ENCODE measurements around the gene MRPL17. TPM values are rescaled to one million over a fixed set of nuclear protein-coding genes. Genes with fewer than 3 reads are reported as not detected.
"Not testable (repeated sequence)": the region's sequence is repeated elsewhere in the genome, so short reads cannot be mapped to it uniquely, and the experiment has no call there.

Gene MRPL17
- total RNA-seq, 1 donor from 2014 or later: 89.9 TPM

DNA sequence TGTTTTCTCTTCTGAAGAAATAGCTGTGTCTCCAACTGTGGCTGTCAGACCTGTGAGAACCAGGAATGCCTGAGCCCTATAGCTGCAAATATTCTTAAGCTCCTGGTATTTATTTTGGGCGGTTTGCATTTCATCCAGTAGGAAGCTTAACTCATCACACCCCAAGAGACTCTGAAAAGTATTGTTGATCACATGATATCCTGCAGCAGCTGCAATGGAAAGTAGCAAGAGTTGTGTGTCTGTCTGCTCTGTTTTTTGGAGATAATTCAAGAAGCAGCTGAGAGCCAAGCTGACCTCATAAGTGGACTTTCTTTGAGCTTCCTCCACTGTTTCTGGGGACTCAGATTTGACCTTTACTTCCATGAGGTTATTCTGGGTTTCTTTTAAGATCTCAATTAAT, 36.4 kb upstream of the MRPL17 start:
- Histone ChIP-seq H3K9ac (ENCODE audit: low read length) (no peak overlapping the region), H3K4me3 (ENCODE audit: insufficient read depth, low read depth, low read length) (no peak overlapping the region), H3K27me3 (ENCODE audit: insufficient read depth, low read length) (no peaks in the 10 kb centered on the region), H3K27ac (ENCODE audit: low read depth, low read length) (no peak overlapping the region), H2AFZ (ENCODE audit: low read depth, low read length) (no peak overlapping the region), H3K36me3 (ENCODE audit: insufficient read depth, low read length) (no peaks in the 10 kb centered on the region), H3K4me2 (ENCODE audit: low read length) (no peak overlapping the region), H4K20me1 (ENCODE audit: insufficient read depth, low read length) (no peaks in the 10 kb centered on the region), H3K9me3 (ENCODE audit: insufficient read depth, low read depth, low read length) (no peaks in the 10 kb centered on the region), H3K4me1 (ENCODE audit: insufficient read depth, low read length) (no peaks in the 10 kb centered on the region), H3K79me2 (ENCODE audit: insufficient read depth, low read length) (no peaks in the 10 kb centered on the region)
- Mint-ChIP-seq H3K27me3 (ENCODE audit: low read depth, unreplicated experiment) (peaks cover 33% of the 10 kb centered on the region), H3K4me3 (ENCODE audit: unreplicated experiment) (no peak overlapping the region), H3K9me3 (ENCODE audit: unreplicated experiment) (peaks cover 5% of the 10 kb centered on the region), H3K27ac (ENCODE audit: unreplicated experiment) (no peak overlapping the region), H3K4me1 (ENCODE audit: low read depth, unreplicated experiment) (no peaks in the 10 kb centered on the region), H3K36me3 (ENCODE audit: low read depth, unreplicated experiment) (peaks cover 2% of the 10 kb centered on the region)
- no peak for FAIRE-seq
- DNase-seq (ENCODE audit: low read depth): no peak
- no peak for TF ChIP-seq CTCF (IDR thresholded peaks at IDR 0.05; ENCODE audit: insufficient read depth, low read depth, low read length)
- TF ChIP-seq EZH2 (IDR thresholded peaks at IDR 0.05; ENCODE audit: insufficient read depth, low read length): no peak

DNA sequence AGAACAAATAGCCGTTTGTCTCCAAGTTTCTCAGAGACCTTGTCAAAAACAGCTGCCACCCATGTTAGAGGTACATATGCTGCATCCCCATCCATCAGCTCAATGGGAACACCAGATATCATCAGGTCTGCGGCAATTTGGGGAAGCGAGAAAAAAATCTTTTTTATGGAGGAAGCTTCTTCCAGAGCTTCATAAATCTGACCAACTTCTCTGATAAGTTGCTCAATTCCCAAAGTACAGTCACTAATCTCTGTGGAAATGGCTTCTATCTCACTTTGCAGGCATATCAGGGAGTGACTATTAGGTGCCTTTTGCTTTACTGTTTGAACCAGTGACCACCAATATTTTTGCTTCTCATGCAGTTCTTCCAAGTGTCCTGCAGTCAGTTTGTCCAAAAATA, 34.3 kb upstream of the MRPL17 start:
- Histone ChIP-seq H2AFZ (ENCODE audit: low read depth, low read length) (no peak overlapping the region), H3K27ac (ENCODE audit: low read depth, low read length) (no peak overlapping the region), H4K20me1 (ENCODE audit: insufficient read depth, low read length) (no peaks in the 10 kb centered on the region), H3K9me3 (ENCODE audit: insufficient read depth, low read depth, low read length) (no peaks in the 10 kb centered on the region), H3K36me3 (ENCODE audit: insufficient read depth, low read length) (no peaks in the 10 kb centered on the region), H3K4me3 (ENCODE audit: insufficient read depth, low read depth, low read length) (no peak overlapping the region), H3K9ac (ENCODE audit: low read length) (no peak overlapping the region), H3K27me3 (ENCODE audit: insufficient read depth, low read length) (no peaks in the 10 kb centered on the region), H3K4me1 (ENCODE audit: insufficient read depth, low read length) (no peaks in the 10 kb centered on the region), H3K4me2 (ENCODE audit: low read length) (no peak overlapping the region), H3K79me2 (ENCODE audit: insufficient read depth, low read length) (no peaks in the 10 kb centered on the region)
- H3K4me3 Mint-ChIP-seq (ENCODE audit: unreplicated experiment): no peak overlapping the region
- H3K27me3 Mint-ChIP-seq (ENCODE audit: low read depth, unreplicated experiment): peaks cover 33% of the 10 kb centered on the region
- no peak for DNase-seq (ENCODE audit: low read depth)
- H3K9me3 Mint-ChIP-seq (ENCODE audit: unreplicated experiment): peaks cover 5% of the 10 kb centered on the region
- H3K4me1 Mint-ChIP-seq (ENCODE audit: low read depth, unreplicated experiment): no peaks in the 10 kb centered on the region
- H3K27ac Mint-ChIP-seq (ENCODE audit: unreplicated experiment): no peak overlapping the region
- H3K36me3 Mint-ChIP-seq (ENCODE audit: low read depth, unreplicated experiment): peaks cover 2% of the 10 kb centered on the region
- FAIRE-seq: no peak
- TF ChIP-seq EZH2 (IDR thresholded peaks at IDR 0.05; ENCODE audit: insufficient read depth, low read length): no peak
- no peak for TF ChIP-seq CTCF (IDR thresholded peaks at IDR 0.05; ENCODE audit: insufficient read depth, low read depth, low read length)

- H3K9me3 Mint-ChIP-seq (ENCODE audit: unreplicated experiment); H3K9me3 ChIP-seq (ENCODE audit: insufficient read depth, low read depth, low read length); H3K79me2 ChIP-seq (ENCODE audit: insufficient read depth, low read length); H3K36me3 Mint-ChIP-seq (ENCODE audit: low read depth, unreplicated experiment); H3K4me3 Mint-ChIP-seq (ENCODE audit: unreplicated experiment); H3K4me2 ChIP-seq (ENCODE audit: low read length); FAIRE-seq; H4K20me1 ChIP-seq (ENCODE audit: insufficient read depth, low read length); DNase-seq (ENCODE audit: low read depth); H3K4me1 Mint-ChIP-seq (ENCODE audit: low read depth, unreplicated experiment); H3K9ac ChIP-seq (ENCODE audit: low read length); H3K36me3 ChIP-seq (ENCODE audit: insufficient read depth, low read length); H3K27ac Mint-ChIP-seq (ENCODE audit: unreplicated experiment); H2AFZ ChIP-seq (ENCODE audit: low read depth, low read length); H3K27me3 ChIP-seq (ENCODE audit: insufficient read depth, low read length); H3K4me3 ChIP-seq (ENCODE audit: insufficient read depth, low read depth, low read length); H3K27ac ChIP-seq (ENCODE audit: low read depth, low read length); H3K4me1 ChIP-seq (ENCODE audit: insufficient read depth, low read length): not testable (repeated sequence)
- peaks cover 11% of the 10 kb centered on the region for H3K27me3 Mint-ChIP-seq (ENCODE audit: low read depth, unreplicated experiment)
- peak; percentile 16 for TF ChIP-seq CTCF (IDR thresholded peaks at IDR 0.05; ENCODE audit: insufficient read depth, low read depth, low read length)
These were observed 28.4 kb upstream of the MRPL17 start for GRCh38 chr11:6711552-6711951.

All from astrocyte (in vitro differentiated cells and primary cell).